HCT116 (cell line): ENCODE data around the gene DLG5.

ENCODE experiments used
- TF ChIP-seq, protein P1 (sequence below), 3 experiments: fragments of 200-600 bp in 1 of 3; sonication (generic) in 1 of 3; IDR thresholded peaks in 2 of 3; conservative IDR thresholded peaks in 1 of 3; 2 replicates each; pipeline ENCODE4 v1.5.1; 2012 to 2017; ENCODE audit warnings: low read depth in 2 of 3, low read length in 2 of 3, antibody characterized with exemption in 1 of 3, borderline replicate concordance in 1 of 3, control low read depth in 1 of 3, mild to moderate bottlenecking in 1 of 3, mixed read lengths in 1 of 3, mixed run types in 1 of 3, moderate library complexity in 1 of 3; ENCODE audit not compliant: insufficient read depth in 1 of 3
- TF ChIP-seq, protein P2 (sequence below): IDR thresholded peaks from 2 replicates; pipeline ENCODE4 v1.6.1; 2011; ENCODE audit warnings: mild to moderate bottlenecking, low read length, moderate library complexity; ENCODE audit not compliant: insufficient replicate concordance; ENCODE audit errors: extremely low read depth

DNA sequence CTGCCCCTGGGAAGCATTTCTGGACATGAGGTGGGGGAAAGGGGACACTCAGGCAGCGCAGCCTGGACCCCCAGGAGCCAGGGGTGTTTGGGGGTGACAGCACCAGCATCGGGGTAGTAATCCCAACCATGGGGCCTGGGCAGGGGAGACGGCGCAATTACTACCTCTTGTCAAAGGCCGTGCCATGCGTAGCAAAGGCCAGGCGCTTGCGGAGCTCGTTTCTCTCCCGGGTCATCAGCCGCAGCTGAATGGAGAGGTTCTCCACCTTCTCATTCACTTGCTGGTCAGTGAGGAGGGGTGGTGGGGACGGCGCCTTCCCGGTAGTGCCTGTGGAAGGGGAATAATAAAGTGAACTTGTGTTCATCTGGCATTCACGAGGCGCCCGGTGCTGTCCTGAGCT lies 70.0 kb downstream of the DLG5 start:
- TF ChIP-seq, protein P1, sequence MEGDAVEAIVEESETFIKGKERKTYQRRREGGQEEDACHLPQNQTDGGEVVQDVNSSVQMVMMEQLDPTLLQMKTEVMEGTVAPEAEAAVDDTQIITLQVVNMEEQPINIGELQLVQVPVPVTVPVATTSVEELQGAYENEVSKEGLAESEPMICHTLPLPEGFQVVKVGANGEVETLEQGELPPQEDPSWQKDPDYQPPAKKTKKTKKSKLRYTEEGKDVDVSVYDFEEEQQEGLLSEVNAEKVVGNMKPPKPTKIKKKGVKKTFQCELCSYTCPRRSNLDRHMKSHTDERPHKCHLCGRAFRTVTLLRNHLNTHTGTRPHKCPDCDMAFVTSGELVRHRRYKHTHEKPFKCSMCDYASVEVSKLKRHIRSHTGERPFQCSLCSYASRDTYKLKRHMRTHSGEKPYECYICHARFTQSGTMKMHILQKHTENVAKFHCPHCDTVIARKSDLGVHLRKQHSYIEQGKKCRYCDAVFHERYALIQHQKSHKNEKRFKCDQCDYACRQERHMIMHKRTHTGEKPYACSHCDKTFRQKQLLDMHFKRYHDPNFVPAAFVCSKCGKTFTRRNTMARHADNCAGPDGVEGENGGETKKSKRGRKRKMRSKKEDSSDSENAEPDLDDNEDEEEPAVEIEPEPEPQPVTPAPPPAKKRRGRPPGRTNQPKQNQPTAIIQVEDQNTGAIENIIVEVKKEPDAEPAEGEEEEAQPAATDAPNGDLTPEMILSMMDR (IDR thresholded peaks at IDR 0.05 in 2 of 3, conservative IDR thresholded peaks at IDR 0.05 in 1 of 3; ENCODE audit: borderline replicate concordance in 1 of 3, insufficient read depth in 1 of 3, low read depth in 2 of 3, low read length in 2 of 3) = no peak
- TF ChIP-seq, protein P2, sequence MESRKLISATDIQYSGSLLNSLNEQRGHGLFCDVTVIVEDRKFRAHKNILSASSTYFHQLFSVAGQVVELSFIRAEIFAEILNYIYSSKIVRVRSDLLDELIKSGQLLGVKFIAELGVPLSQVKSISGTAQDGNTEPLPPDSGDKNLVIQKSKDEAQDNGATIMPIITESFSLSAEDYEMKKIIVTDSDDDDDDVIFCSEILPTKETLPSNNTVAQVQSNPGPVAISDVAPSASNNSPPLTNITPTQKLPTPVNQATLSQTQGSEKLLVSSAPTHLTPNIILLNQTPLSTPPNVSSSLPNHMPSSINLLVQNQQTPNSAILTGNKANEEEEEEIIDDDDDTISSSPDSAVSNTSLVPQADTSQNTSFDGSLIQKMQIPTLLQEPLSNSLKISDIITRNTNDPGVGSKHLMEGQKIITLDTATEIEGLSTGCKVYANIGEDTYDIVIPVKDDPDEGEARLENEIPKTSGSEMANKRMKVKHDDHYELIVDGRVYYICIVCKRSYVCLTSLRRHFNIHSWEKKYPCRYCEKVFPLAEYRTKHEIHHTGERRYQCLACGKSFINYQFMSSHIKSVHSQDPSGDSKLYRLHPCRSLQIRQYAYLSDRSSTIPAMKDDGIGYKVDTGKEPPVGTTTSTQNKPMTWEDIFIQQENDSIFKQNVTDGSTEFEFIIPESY = no peak
